Breast epithelium (tissue), 3 donors: Measurements from ENCODE around the gene ARHGDIB.

Experiments used
- POLR2A ChIP-seq: fragments of 450-650 bp; IDR thresholded peaks from one replicate; pipeline ENCODE4 v1.6.1; 2016; ENCODE audit warnings: antibody characterized with exemption, mild to moderate bottlenecking, moderate library complexity
- TF ChIP-seq, protein P1 (sequence below), 3 donors: fragments of 450-650 bp; IDR thresholded peaks; one replicate each; pipeline ENCODE4 v1.5.1; 2016 to 2017; ENCODE audit warnings: antibody characterized with exemption in 3 of 3, mild to moderate bottlenecking in 3 of 3, moderate library complexity in 3 of 3

DNA sequence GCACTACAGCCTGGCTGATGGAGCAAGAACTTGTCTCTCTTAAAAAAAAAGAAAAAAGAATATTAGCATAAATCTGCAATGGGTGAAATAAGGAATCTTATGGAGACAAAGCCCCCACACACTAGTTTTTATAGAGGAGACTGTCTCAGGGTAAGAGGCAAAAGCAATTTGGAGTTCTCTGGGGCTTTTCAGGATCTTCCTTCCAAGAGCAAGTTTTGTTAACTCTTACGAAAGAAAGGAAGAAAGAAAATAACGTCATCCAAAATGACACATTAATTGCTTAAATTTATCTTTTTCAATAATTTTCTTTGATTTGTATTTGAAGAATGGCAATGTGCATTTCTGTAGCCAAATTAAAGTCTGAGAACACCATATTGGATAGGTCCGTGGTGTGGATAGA lies 15.3 kb upstream of the ARHGDIB start:
- TF ChIP-seq, protein P1, sequence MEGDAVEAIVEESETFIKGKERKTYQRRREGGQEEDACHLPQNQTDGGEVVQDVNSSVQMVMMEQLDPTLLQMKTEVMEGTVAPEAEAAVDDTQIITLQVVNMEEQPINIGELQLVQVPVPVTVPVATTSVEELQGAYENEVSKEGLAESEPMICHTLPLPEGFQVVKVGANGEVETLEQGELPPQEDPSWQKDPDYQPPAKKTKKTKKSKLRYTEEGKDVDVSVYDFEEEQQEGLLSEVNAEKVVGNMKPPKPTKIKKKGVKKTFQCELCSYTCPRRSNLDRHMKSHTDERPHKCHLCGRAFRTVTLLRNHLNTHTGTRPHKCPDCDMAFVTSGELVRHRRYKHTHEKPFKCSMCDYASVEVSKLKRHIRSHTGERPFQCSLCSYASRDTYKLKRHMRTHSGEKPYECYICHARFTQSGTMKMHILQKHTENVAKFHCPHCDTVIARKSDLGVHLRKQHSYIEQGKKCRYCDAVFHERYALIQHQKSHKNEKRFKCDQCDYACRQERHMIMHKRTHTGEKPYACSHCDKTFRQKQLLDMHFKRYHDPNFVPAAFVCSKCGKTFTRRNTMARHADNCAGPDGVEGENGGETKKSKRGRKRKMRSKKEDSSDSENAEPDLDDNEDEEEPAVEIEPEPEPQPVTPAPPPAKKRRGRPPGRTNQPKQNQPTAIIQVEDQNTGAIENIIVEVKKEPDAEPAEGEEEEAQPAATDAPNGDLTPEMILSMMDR (IDR thresholded peaks at IDR 0.05): no peak
- no peak for TF ChIP-seq POLR2A
